Left lung (tissue), 10 donors: Measurements from ENCODE around the gene MAP1B. TPM values are rescaled to one million over a fixed set of nuclear protein-coding genes. Genes with fewer than 3 reads are reported as not detected.

ENCODE experiments used
- ATAC-seq: fragments of 200-7000 bp; cut with Tn5 transposase; one replicate; pipeline ENCODE4 v1.9.1; 2020; ENCODE audit warnings: moderate library complexity
- DNase-seq, 4 donors: peaks; one replicate each; pipeline ENCODE4 v3.0.0-alpha.2; 2013 to 2020
- H3K27ac ChIP-seq, 2 donors: fragments of 200-600 bp; sonication (generic) in 1 of 2; one replicate each; pipeline versions ENCODE4 v1.5.0 to v1.8.0; 2020 to 2021
- H3K27me3 ChIP-seq, 2 donors: fragments of 200-600 bp; sonication (generic) in 1 of 2; one replicate each; pipeline versions ENCODE4 v1.5.0 to v1.8.0; 2020 to 2021
- H3K36me3 ChIP-seq, 2 donors: fragments of 200-600 bp; sonication (generic) in 1 of 2; one replicate each; pipeline versions ENCODE4 v1.5.0 to v1.8.0; 2020 to 2021
- H3K4me1 ChIP-seq, 2 donors: fragments of 200-600 bp; one replicate each; pipeline ENCODE4 v1.8.0; 2021
- H3K4me3 ChIP-seq, 2 donors: fragments of 200-600 bp; sonication (generic) in 1 of 2; one replicate each; pipeline versions ENCODE4 v1.5.0 to v1.8.0; 2020 to 2021; ENCODE audit warnings: mild to moderate bottlenecking in 1 of 2
- H3K9me3 ChIP-seq, 2 donors: fragments of 200-600 bp; sonication (generic) in 1 of 2; one replicate each; pipeline versions ENCODE4 v1.5.0 to v1.8.0; 2020 to 2021
- CTCF ChIP-seq, 2 donors: fragments of 200-600 bp; sonication (generic) in 1 of 2; IDR thresholded peaks; one replicate each; pipeline versions ENCODE4 v1.5.0 to v1.8.0; 2021; ENCODE audit warnings: antibody characterized with exemption in 2 of 2
- intact Hi-C, 2 donors: fragments of 100-400 bp; cut with DNase I; formaldehyde crosslinking; loops; one replicate each; pipeline versions ENCODE4 v1.11.2 to v1.14.2; 2022
- polyA plus RNA-seq, 6 donors: library from polyadenylated mRNA; unstranded; fragments of 120-200 nt; gene quantifications; one replicate each; pipeline ENCODE4 v1.2.1, GENCODE V29; 2013; ENCODE audit not compliant: insufficient read length in 6 of 6
- total RNA-seq, 2 donors: library from RNA; stranded (reverse); fragmentation: NEBNext Ultra II Directional; extraction: Animal tissue kit (Norgen Biotek cat#: 25700); gene quantifications; one replicate each; pipeline ENCODE4 v1.2.1, GENCODE V29; 2021
- donor health status: DM: no; HTN: yes; CAD: no.
- donor health status: DM: no; HTN: no; CAD: no.

The MAP1B gene
- total and polyA plus RNA-seq, 8 donors: 14.6 to 62.6 (median 23.3) TPM

- TF ChIP-seq CTCF (IDR thresholded peaks at IDR 0.05): no peak
- Histone ChIP-seq H3K4me1 (peaks cover 0 to 12% of the 10 kb centered on the region in 2 donors), H3K4me3 (no peak overlapping the region), H3K9me3 (no peaks in the 10 kb centered on the region), H3K27ac (no peak overlapping the region), H3K27me3 (no peaks in the 10 kb centered on the region), H3K36me3 (peaks cover 0 to 12% of the 10 kb centered on the region in 2 donors)
- intact Hi-C loops: no loop called here
- ATAC-seq (no peak), DNase-seq (no peak)
These were observed 134.2 kb downstream of the MAP1B start for GRCh38 chr5:72241346-72242003.

GRCh38 chr5:72242796-72243475 lies 135.7 kb downstream of the MAP1B start:
- no peak for DNase-seq
- intact Hi-C loops: no loop called here
- TF ChIP-seq CTCF (IDR thresholded peaks at IDR 0.05): no peak

GRCh38 chr5:72243706-72244105 lies 136.4 kb downstream of the MAP1B start:
- Histone ChIP-seq H3K27ac (no peak overlapping the region), H3K36me3 (no peaks in the 10 kb centered on the region), H3K9me3 (no peaks in the 10 kb centered on the region), H3K4me3 (no peak overlapping the region), H3K27me3 (no peaks in the 10 kb centered on the region), H3K4me1 (peaks cover 17 to 32% of the 10 kb centered on the region in 2 donors)
- no peak for ATAC-seq
- intact Hi-C loops: no loop called here
- TF ChIP-seq CTCF (IDR thresholded peaks at IDR 0.05): no peak
- DNase-seq: no peak

More at GRCh38 chr5:72242796-72243475, 135.7 kb downstream of the MAP1B start:
- Histone ChIP-seq H3K4me1 (peaks cover 9 to 25% of the 10 kb centered on the region in 2 donors), H3K4me3 (no peak overlapping the region), H3K9me3 (no peaks in the 10 kb centered on the region), H3K27me3 (no peaks in the 10 kb centered on the region), H3K27ac (no peak overlapping the region), H3K36me3 (no peaks in the 10 kb centered on the region)
- no peak for ATAC-seq

GRCh38 chr5:72244862-72245371 lies 137.6 kb downstream of the MAP1B start:
- Histone ChIP-seq H3K36me3 (no peaks in the 10 kb centered on the region), H3K27me3 (no peaks in the 10 kb centered on the region), H3K27ac (peak overlapping the region in 1 of 2 donors; percentile 50), H3K4me3 (no peak overlapping the region), H3K4me1 (peaks cover 19 to 36% of the 10 kb centered on the region in 2 donors), H3K9me3 (no peaks in the 10 kb centered on the region)
- intact Hi-C loops: no loop called here
- ATAC-seq (peak; percentile 69), DNase-seq (no peak)
- TF ChIP-seq CTCF (IDR thresholded peaks at IDR 0.05): no peak

GRCh38 chr5:72245546-72245945 lies 138.3 kb downstream of the MAP1B start:
- H3K27ac ChIP-seq: peak overlapping the region in 1 of 2 donors; percentile 50
- intact Hi-C loops: no loop called here
- no peak for ATAC-seq

More at GRCh38 chr5:72245546-72245945, 138.3 kb downstream of the MAP1B start:
- Histone ChIP-seq H3K27me3 (no peaks in the 10 kb centered on the region), H3K36me3 (no peaks in the 10 kb centered on the region), H3K4me3 (no peak overlapping the region), H3K9me3 (no peaks in the 10 kb centered on the region), H3K4me1 (peaks cover 19 to 36% of the 10 kb centered on the region in 2 donors)
- DNase-seq: no peak
- no peak for TF ChIP-seq CTCF (IDR thresholded peaks at IDR 0.05)
